NT2/D1 (cell line): ENCODE measurements around the gene OR10A6.

Experiments used
- DNase-seq: peaks from one replicate; pipeline ENCODE4 v3.0.0-alpha.2; 2011; ENCODE audit warnings: low read depth, low spot score
- H3K27me3 ChIP-seq: 2 replicates; pipeline ENCODE4 v1.6.0; 2011; ENCODE audit warnings: mild to moderate bottlenecking; ENCODE audit not compliant: insufficient read length, insufficient read depth
- H3K36me3 ChIP-seq: 2 replicates; pipeline ENCODE4 v1.6.1; 2011; ENCODE audit warnings: mild to moderate bottlenecking, low read length, mixed read lengths; ENCODE audit not compliant: insufficient read depth, insufficient read length
- H3K4me1 ChIP-seq: 2 replicates; pipeline ENCODE4 v1.5.1; 2011; ENCODE audit not compliant: insufficient read depth, insufficient read length
- H3K4me3 ChIP-seq: 2 replicates; pipeline ENCODE4 v1.5.1; 2011; ENCODE audit warnings: low read depth; ENCODE audit not compliant: insufficient read length
- H3K9ac ChIP-seq: 2 replicates; pipeline ENCODE4 v1.6.0; 2011; ENCODE audit warnings: low read depth; ENCODE audit not compliant: insufficient read length
- H3K9me3 ChIP-seq: 2 replicates; pipeline ENCODE4 v1.5.1; 2011; ENCODE audit warnings: mild to moderate bottlenecking, low read length; ENCODE audit not compliant: insufficient read depth
- SUZ12 ChIP-seq: IDR thresholded peaks from 2 replicates; pipeline ENCODE4 v1.6.1; 2011; ENCODE audit not compliant: insufficient read length, insufficient read depth; ENCODE audit errors: extremely low read depth
- YY1 ChIP-seq: IDR thresholded peaks from 2 replicates; pipeline ENCODE4 v1.6.1; 2011; ENCODE audit not compliant: insufficient read length, insufficient read depth
- ZNF274 ChIP-seq: IDR thresholded peaks from 2 replicates; pipeline ENCODE4 v1.6.1; 2011; ENCODE audit warnings: mild to moderate bottlenecking, low read depth, low read length

OR10A6 gene

GRCh38 chr11:7903940-7904339 is 27.1 kb downstream of the OR10A6 start:
- no peaks in the 10 kb centered on the region for H3K4me1 ChIP-seq
- TF ChIP-seq ZNF274 (no peak), YY1 (no peak), SUZ12 (no peak)
- H3K9ac ChIP-seq = no peak overlapping the region
- DNase-seq = no peak
- H3K4me3 ChIP-seq = no peak overlapping the region
- H3K9me3 ChIP-seq = peaks cover 22% of the 10 kb centered on the region
- peaks cover 18% of the 10 kb centered on the region for H3K36me3 ChIP-seq
- no peaks in the 10 kb centered on the region for H3K27me3 ChIP-seq

DNA sequence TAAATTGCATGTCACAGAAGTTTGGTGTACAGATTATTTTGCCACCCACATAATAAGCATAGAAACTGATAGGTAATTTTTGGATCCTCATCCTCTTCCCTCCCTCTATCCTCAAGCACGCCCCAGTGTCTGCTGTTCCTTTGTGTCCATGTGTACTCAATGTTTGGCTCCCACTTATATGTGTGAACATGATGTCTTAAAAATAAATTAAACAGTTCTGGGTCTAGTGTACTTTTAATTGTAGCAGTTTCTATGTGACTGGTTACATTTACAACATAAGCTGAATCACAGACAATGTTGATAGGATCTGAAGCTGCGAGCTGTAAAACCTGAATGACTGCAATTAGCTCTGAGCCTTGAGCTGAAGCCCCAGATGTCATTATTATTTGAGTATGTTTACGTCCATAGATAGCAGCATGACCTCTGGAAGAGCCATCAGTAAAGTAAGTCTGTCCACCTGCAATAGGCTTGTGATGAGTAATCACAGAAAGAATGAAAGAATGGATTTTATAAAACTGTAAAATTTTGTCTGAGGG is 29.7 kb downstream of the OR10A6 start:
- Histone ChIP-seq H3K36me3 (peaks cover 23% of the 10 kb centered on the region), H3K9me3 (peaks cover 27% of the 10 kb centered on the region), H3K4me1 (no peaks in the 10 kb centered on the region), H3K27me3 (no peaks in the 10 kb centered on the region), H3K9ac (no peak overlapping the region), H3K4me3 (no peak overlapping the region)
- TF ChIP-seq ZNF274 = no peak
- no peak for TF ChIP-seq YY1
- TF ChIP-seq SUZ12 = no peak
- DNase-seq = no peak

DNA sequence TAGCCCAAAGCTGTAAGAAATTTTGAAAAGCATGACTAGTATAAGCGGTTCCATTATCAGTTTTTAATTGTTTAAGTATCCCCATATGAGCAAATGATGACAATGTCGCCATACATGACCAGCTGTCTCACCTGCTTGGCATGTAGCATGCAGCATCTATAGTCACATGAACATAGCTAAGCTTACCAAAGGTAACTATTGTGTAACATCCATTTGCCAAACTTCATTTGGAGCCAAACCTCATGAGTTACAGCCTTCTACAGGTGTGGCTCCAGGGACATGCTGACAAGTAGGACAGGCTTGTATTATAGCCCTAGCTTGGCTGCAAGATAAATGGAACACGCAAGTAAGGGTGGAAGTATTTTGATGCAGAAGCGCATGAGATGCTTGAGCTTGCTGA is 30.4 kb downstream of the OR10A6 start:
- Histone ChIP-seq H3K4me3 (no peak overlapping the region), H3K36me3 (peaks cover 23% of the 10 kb centered on the region), H3K9me3 (peaks cover 27% of the 10 kb centered on the region), H3K27me3 (no peaks in the 10 kb centered on the region), H3K4me1 (no peaks in the 10 kb centered on the region), H3K9ac (no peak overlapping the region)
- DNase-seq = no peak
- TF ChIP-seq ZNF274 (no peak), SUZ12 (no peak)

GRCh38 chr11:7899418-7899817 is 31.6 kb downstream of the OR10A6 start:
- Histone ChIP-seq H3K4me1 (no peaks in the 10 kb centered on the region), H3K27me3 (no peaks in the 10 kb centered on the region), H3K9ac (no peak overlapping the region), H3K36me3 (peaks cover 23% of the 10 kb centered on the region), H3K4me3 (no peak overlapping the region), H3K9me3 (peaks cover 27% of the 10 kb centered on the region)
- DNase-seq = no peak
- TF ChIP-seq SUZ12 = no peak
- TF ChIP-seq ZNF274 = no peak
- TF ChIP-seq YY1 = no peak

GRCh38 chr11:7898666-7899283 is 32.3 kb downstream of the OR10A6 start:
- peaks cover 27% of the 10 kb centered on the region for H3K9me3 ChIP-seq
- TF ChIP-seq YY1 = no peak
- no peak for TF ChIP-seq SUZ12
- TF ChIP-seq ZNF274 = no peak
- H3K27me3 ChIP-seq = no peaks in the 10 kb centered on the region
- peaks cover 23% of the 10 kb centered on the region for H3K36me3 ChIP-seq
- DNase-seq = no peak
- no peak overlapping the region for H3K4me3 ChIP-seq
- H3K4me1 ChIP-seq = no peaks in the 10 kb centered on the region
- no peak overlapping the region for H3K9ac ChIP-seq

- peaks cover 20% of the 10 kb centered on the region for H3K36me3 ChIP-seq
- TF ChIP-seq SUZ12 (no peak), YY1 (no peak), ZNF274 (no peak)
- no peaks in the 10 kb centered on the region for H3K4me1 ChIP-seq
- peaks cover 26% of the 10 kb centered on the region for H3K9me3 ChIP-seq
- no peak for DNase-seq
- H3K4me3 ChIP-seq = no peak overlapping the region
- H3K27me3 ChIP-seq = no peaks in the 10 kb centered on the region
- H3K9ac ChIP-seq = no peak overlapping the region
Observed at GRCh38 chr11:7896009-7896785, 34.9 kb downstream of the OR10A6 start.

- TF ChIP-seq SUZ12 = no peak
- TF ChIP-seq ZNF274 = no peak
- no peak for TF ChIP-seq YY1
- no peak for DNase-seq
- no peaks in the 10 kb centered on the region for H3K4me1 ChIP-seq
Observed at GRCh38 chr11:7894251-7894650, 36.8 kb downstream of the OR10A6 start.

DNA sequence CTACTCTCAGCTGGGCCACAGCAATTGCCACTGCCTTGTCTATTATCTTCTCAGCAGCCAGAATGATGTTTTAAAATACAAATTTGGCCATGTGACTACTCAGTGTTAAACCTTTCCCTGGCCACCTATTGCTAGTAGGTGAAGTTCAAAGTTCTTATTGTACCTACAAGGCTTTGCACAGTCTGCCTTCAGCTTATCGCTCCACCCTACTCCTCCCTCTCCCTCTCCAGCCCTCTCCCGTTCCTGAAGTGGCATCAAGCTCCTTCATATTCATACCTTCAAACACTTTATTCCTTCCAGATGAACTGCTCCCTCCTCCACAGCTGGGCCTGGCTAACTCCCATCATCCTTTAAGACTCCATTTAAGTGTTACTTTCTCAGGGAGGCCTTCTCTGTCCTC is 37.3 kb downstream of the OR10A6 start:
- H3K4me1 ChIP-seq = no peaks in the 10 kb centered on the region
- no peak overlapping the region for H3K9ac ChIP-seq
- no peak for DNase-seq
- no peak overlapping the region for H3K4me3 ChIP-seq
- no peaks in the 10 kb centered on the region for H3K27me3 ChIP-seq
- peaks cover 4% of the 10 kb centered on the region; the same call in 1 of the 2 replicates for H3K9me3 ChIP-seq
- peaks cover 5% of the 10 kb centered on the region for H3K36me3 ChIP-seq
- TF ChIP-seq SUZ12 (no peak), ZNF274 (no peak), YY1 (no peak)

More at GRCh38 chr11:7894251-7894650, 36.8 kb downstream of the OR10A6 start:
- peaks cover 6% of the 10 kb centered on the region for H3K36me3 ChIP-seq
- H3K27me3 ChIP-seq = no peaks in the 10 kb centered on the region
- no peak overlapping the region for H3K4me3 ChIP-seq
- no peak overlapping the region for H3K9ac ChIP-seq
- H3K9me3 ChIP-seq = peaks cover 8% of the 10 kb centered on the region; the same call in 1 of the 2 replicates
